PC-9 (cell line): Measurements from ENCODE around the gene LIN28A.

Experiments
- CTCF ChIP-seq: fragments of 200-600 bp; sonication (generic); conservative IDR thresholded peaks from 2 replicates; pipeline ENCODE4 v1.6.1; 2017; ENCODE audit warnings: mixed run types, antibody characterized with exemption, mild to moderate bottlenecking, moderate library complexity
- EZH2 ChIP-seq: fragments of 200-600 bp; sonication (generic); IDR thresholded peaks from 2 replicates; pipeline ENCODE4 v1.8.0; 2017; ENCODE audit warnings: antibody characterized with exemption, low read depth

- TF ChIP-seq CTCF (no peak), EZH2 (no peak)
Measured at GRCh38 chr1:26367441-26367840, 43.2 kb upstream of the LIN28A start.
